ENCODE measurements around the gene FAM78A. TPM values are rescaled to one million over a fixed set of nuclear protein-coding genes. Genes with fewer than 3 reads are reported as not detected.
A peak's percentile ranks its signal among the peaks of the same experiment; 100 is the strongest.

The FAM78A gene
- total RNA-seq, 1 experiment from 2014 or later, result 0.40 TPM

GRCh38 chr9:131234799-131235479 lies 41.4 kb downstream of the FAM78A start:
- no peak overlapping the region for H3K27ac Mint-ChIP-seq (ENCODE audit: low read depth, unreplicated experiment)
- TF ChIP-seq CTCF (IDR thresholded peaks at IDR 0.05; ENCODE audit: unreplicated experiment), result no peak
- DNase-seq (ENCODE audit: unreplicated experiment), result no peak
- no peaks in the 10 kb centered on the region for H3K27me3 Mint-ChIP-seq (ENCODE audit: insufficient read depth, unreplicated experiment)
- intact Hi-C loops (cut with micrococcal nuclease), result no loop called here
- CTCF ChIA-PET, result interaction anchor here (0.5 to 0.8 kb wide), 3 partner anchors 43 to 329 kb away, joined by 3 to 4 read pairs (median 3); no protein-coding TSS in a partner anchor
- no peaks in the 10 kb centered on the region for H3K4me1 Mint-ChIP-seq (ENCODE audit: insufficient read depth, unreplicated experiment)
- TSS peak; percentile 6 for BruUV-seq (replicated peaks)
- H3K36me3 Mint-ChIP-seq (ENCODE audit: insufficient read depth, unreplicated experiment), result peaks cover 38% of the 10 kb centered on the region
- H3K9me3 Mint-ChIP-seq (ENCODE audit: unreplicated experiment), result no peaks in the 10 kb centered on the region
- POLR2A ChIA-PET, result interaction anchor here (0.8 kb wide), 1 partner anchor 86 kb away, joined by 4 read pairs; no protein-coding TSS in a partner anchor
- no peak overlapping the region for H3K4me3 Mint-ChIP-seq (ENCODE audit: unreplicated experiment)

GRCh38 chr9:131233995-131234394 lies 42.3 kb downstream of the FAM78A start:
- Mint-ChIP-seq H3K4me1 (ENCODE audit: insufficient read depth, unreplicated experiment) (no peaks in the 10 kb centered on the region), H3K4me3 (ENCODE audit: unreplicated experiment) (no peak overlapping the region), H3K27ac (ENCODE audit: low read depth, unreplicated experiment) (no peak overlapping the region), H3K27me3 (ENCODE audit: insufficient read depth, unreplicated experiment) (no peaks in the 10 kb centered on the region), H3K9me3 (ENCODE audit: unreplicated experiment) (no peaks in the 10 kb centered on the region), H3K36me3 (ENCODE audit: insufficient read depth, unreplicated experiment) (peaks cover 47% of the 10 kb centered on the region)
- ChIA-PET CTCF (no interaction called here), POLR2A (no interaction called here)
- intact Hi-C loops (cut with micrococcal nuclease), result no loop called here
- DNase-seq (ENCODE audit: unreplicated experiment), result no peak
- BruUV-seq (replicated peaks), result no TSS peak
- no peak for TF ChIP-seq CTCF (IDR thresholded peaks at IDR 0.05; ENCODE audit: unreplicated experiment)

GRCh38 chr9:131233556-131233955 lies 42.8 kb downstream of the FAM78A start:
- H3K27me3 Mint-ChIP-seq (ENCODE audit: insufficient read depth, unreplicated experiment), result no peaks in the 10 kb centered on the region
- no peaks in the 10 kb centered on the region for H3K9me3 Mint-ChIP-seq (ENCODE audit: unreplicated experiment)
- TF ChIP-seq CTCF (IDR thresholded peaks at IDR 0.05; ENCODE audit: unreplicated experiment), result no peak
- intact Hi-C loops (cut with micrococcal nuclease), result no loop called here
- ChIA-PET CTCF (no interaction called here), POLR2A (no interaction called here)
- no TSS peak for BruUV-seq (replicated peaks)
- peaks cover 49% of the 10 kb centered on the region for H3K36me3 Mint-ChIP-seq (ENCODE audit: insufficient read depth, unreplicated experiment)
- no peak overlapping the region for H3K4me3 Mint-ChIP-seq (ENCODE audit: unreplicated experiment)
- no peak for DNase-seq (ENCODE audit: unreplicated experiment)
- no peaks in the 10 kb centered on the region for H3K4me1 Mint-ChIP-seq (ENCODE audit: insufficient read depth, unreplicated experiment)
- H3K27ac Mint-ChIP-seq (ENCODE audit: low read depth, unreplicated experiment), result no peak overlapping the region

GRCh38 chr9:131228988-131229387 lies 47.3 kb downstream of the FAM78A start:
- no peak for DNase-seq (ENCODE audit: unreplicated experiment)
- TF ChIP-seq CTCF (IDR thresholded peaks at IDR 0.05; ENCODE audit: unreplicated experiment), result no peak
- Mint-ChIP-seq H3K27ac (ENCODE audit: low read depth, unreplicated experiment) (no peak overlapping the region), H3K27me3 (ENCODE audit: insufficient read depth, unreplicated experiment) (no peaks in the 10 kb centered on the region), H3K4me3 (ENCODE audit: unreplicated experiment) (no peak overlapping the region), H3K4me1 (ENCODE audit: insufficient read depth, unreplicated experiment) (no peaks in the 10 kb centered on the region), H3K36me3 (ENCODE audit: insufficient read depth, unreplicated experiment) (peaks cover 74% of the 10 kb centered on the region), H3K9me3 (ENCODE audit: unreplicated experiment) (no peaks in the 10 kb centered on the region)
- BruUV-seq (replicated peaks), result no TSS peak
- ChIA-PET CTCF (no interaction called here), POLR2A (no interaction called here)
- intact Hi-C loops (cut with micrococcal nuclease), result no loop called here

All from MCF 10A (cell line).